HEK293 (cell line): ENCODE results near the gene SAP25.

Experiments used
- CTCF ChIP-seq: fragments of 450-650 bp; formaldehyde crosslinking; IDR thresholded peaks from 2 replicates; pipeline ENCODE4 v1.5.1; 2016; ENCODE audit warnings: missing biosample characterization, missing genetic modification characterization
- KLF16 ChIP-seq: fragments of 450-650 bp; formaldehyde crosslinking; IDR thresholded peaks from 2 replicates; pipeline ENCODE4 v1.5.1; 2017; ENCODE audit warnings: missing biosample characterization, missing genetic modification characterization
- REST ChIP-seq: fragments of 450-650 bp; formaldehyde crosslinking; IDR thresholded peaks from 2 replicates; pipeline ENCODE4 v1.5.1; 2016; ENCODE audit warnings: missing biosample characterization, missing genetic modification characterization
- SP2 ChIP-seq: fragments of 450-650 bp; formaldehyde crosslinking; IDR thresholded peaks from 2 replicates; pipeline ENCODE4 v1.5.1; 2016; ENCODE audit warnings: missing biosample characterization, missing genetic modification characterization
- YY1 ChIP-seq: fragments of 450-650 bp; formaldehyde crosslinking; IDR thresholded peaks from 2 replicates; pipeline ENCODE4 v1.5.1; 2018; ENCODE audit warnings: missing biosample characterization, missing genetic modification characterization
- ZBTB11 ChIP-seq: fragments of 450-650 bp; formaldehyde crosslinking; conservative IDR thresholded peaks from 2 replicates; pipeline ENCODE4 v1.5.1; 2016; ENCODE audit warnings: low read depth, missing biosample characterization, missing genetic modification characterization
- ZBTB49 ChIP-seq: fragments of 450-650 bp; formaldehyde crosslinking; IDR thresholded peaks from 2 replicates; pipeline ENCODE4 v1.5.1; 2016; ENCODE audit warnings: missing biosample characterization, missing genetic modification characterization, low read depth
- ZNF138 ChIP-seq: fragments of 450-650 bp; formaldehyde crosslinking; IDR thresholded peaks from 2 replicates; pipeline ENCODE4 v1.5.1; 2016; ENCODE audit warnings: missing biosample characterization, missing genetic modification characterization, borderline replicate concordance
- ZNF18 ChIP-seq: fragments of 450-650 bp; formaldehyde crosslinking; IDR thresholded peaks from 2 replicates; pipeline ENCODE4 v1.5.1; 2016; ENCODE audit warnings: missing biosample characterization, missing genetic modification characterization
- ZNF274 ChIP-seq, 2 experiments: fragments of 200-500 bp in 1 of 2; fragments of 450-650 bp in 1 of 2; sonication (Bioruptor generic) in 1 of 2; formaldehyde crosslinking in 1 of 2; IDR thresholded peaks; 2 replicates each; pipeline versions ENCODE4 v1.5.1 to v1.6.1; 2014 to 2016; ENCODE audit warnings: borderline replicate concordance in 1 of 2, inconsistent platforms in 1 of 2, low read length in 1 of 2, missing biosample characterization in 1 of 2, missing genetic modification characterization in 1 of 2
- ZNF501 ChIP-seq: fragments of 450-650 bp; formaldehyde crosslinking; IDR thresholded peaks from 2 replicates; pipeline ENCODE4 v1.5.1; 2016; ENCODE audit warnings: missing biosample characterization, missing genetic modification characterization
- ZNF670 ChIP-seq: fragments of 450-650 bp; formaldehyde crosslinking; IDR thresholded peaks from 2 replicates; pipeline ENCODE4 v1.5.1; 2016; ENCODE audit warnings: missing biosample characterization, missing genetic modification characterization, low read depth
- ZSCAN4 ChIP-seq: fragments of 450-650 bp; formaldehyde crosslinking; IDR thresholded peaks from 2 replicates; pipeline ENCODE4 v1.5.1; 2017; ENCODE audit warnings: missing biosample characterization, missing genetic modification characterization

- no peak for TF ChIP-seq ZNF501
- TF ChIP-seq ZNF18 (tag by site-specific recombination) = no peak
- no peak for TF ChIP-seq CTCF (tag by site-specific recombination)
- TF ChIP-seq ZNF670 (tag by site-specific recombination) = no peak
- no peak for TF ChIP-seq REST (tag by site-specific recombination)
- TF ChIP-seq ZSCAN4 (tag by site-specific recombination) = no peak
- no peak for TF ChIP-seq ZBTB49 (tag by site-specific recombination)
- TF ChIP-seq ZNF274 (IDR thresholded peaks at IDR 0.05; ENCODE audit: low read length) = no peak
- TF ChIP-seq ZNF274 (tag by site-specific recombination; IDR thresholded peaks at IDR 0.05; ENCODE audit: borderline replicate concordance) = no peak
- no peak for TF ChIP-seq ZBTB11
- no peak for TF ChIP-seq YY1
- no peak for TF ChIP-seq SP2 (tag by site-specific recombination)
- TF ChIP-seq KLF16 (tag by site-specific recombination) = no peak
- TF ChIP-seq ZNF138 (tag by site-specific recombination) = no peak
Measured at GRCh38 chr7:100609958-100610357, 36.3 kb upstream of the SAP25 start.
